Spleen (tissue), 11 donors: ENCODE data around the gene CEP68. TPM values are rescaled to one million over a fixed set of nuclear protein-coding genes. Genes with fewer than 3 reads are reported as not detected.
A peak's percentile ranks its signal among the peaks of the same experiment; 100 is the strongest.

Experiments used
- DNase-seq: peaks from one replicate; pipeline ENCODE4 v3.0.0-alpha.2; 2020
- H3K27ac ChIP-seq, 8 donors: fragments of 200-600 bp; sonication (generic) in 7 of 8; 1 replicate in 4 of 8; 2 replicates in 4 of 8; pipeline versions ENCODE4 v1.5.0 to v1.8.0; 2016 to 2021; ENCODE audit warnings: inconsistent platforms in 4 of 8, mild to moderate bottlenecking in 4 of 8, moderate library complexity in 1 of 8
- H3K27me3 ChIP-seq, 7 donors: fragments of 200-600 bp; sonication (generic) in 6 of 7; replicated peaks in 1 of 7; 1 replicate in 4 of 7; 2 replicates in 3 of 7; pipeline versions ENCODE4 v1.5.0 to v1.8.0; 2016 to 2021; ENCODE audit warnings: inconsistent platforms in 3 of 7, mild to moderate bottlenecking in 1 of 7
- H3K36me3 ChIP-seq, 6 donors: fragments of 200-600 bp; sonication (generic) in 5 of 6; 1 replicate in 4 of 6; 2 replicates in 2 of 6; pipeline versions ENCODE4 v1.5.0 to v1.8.0; 2016 to 2021; ENCODE audit warnings: inconsistent platforms in 2 of 6
- H3K4me1 ChIP-seq, 6 donors: fragments of 200-600 bp; sonication (generic) in 5 of 6; 1 replicate in 3 of 6; 2 replicates in 3 of 6; pipeline versions ENCODE4 v1.5.0 to v1.8.0; 2016 to 2021; ENCODE audit warnings: inconsistent platforms in 3 of 6
- H3K4me3 ChIP-seq, 8 donors: fragments of 200-600 bp; sonication (generic) in 7 of 8; 1 replicate in 4 of 8; 2 replicates in 4 of 8; pipeline versions ENCODE4 v1.5.0 to v1.8.0; 2016 to 2021; ENCODE audit warnings: inconsistent platforms in 4 of 8, mild to moderate bottlenecking in 4 of 8, moderate library complexity in 2 of 8
- H3K9me3 ChIP-seq, 8 donors: fragments of 200-600 bp; sonication (generic) in 7 of 8; 1 replicate in 4 of 8; 2 replicates in 4 of 8; pipeline versions ENCODE4 v1.5.0 to v1.8.0; 2016 to 2021; ENCODE audit warnings: inconsistent platforms in 4 of 8
- CTCF ChIP-seq, 11 experiments: fragments of 200-600 bp in 7 of 11; fragments of 450-650 bp in 4 of 11; sonication (generic) in 4 of 11; IDR thresholded peaks in 8 of 11; conservative IDR thresholded peaks in 3 of 11; 1 replicate in 7 of 11; 2 replicates in 4 of 11; pipeline versions ENCODE4 v1.4.0 to v1.8.0; 2016 to 2021; ENCODE audit warnings: antibody characterized with exemption in 11 of 11, inconsistent platforms in 4 of 11, mild to moderate bottlenecking in 1 of 11
- POLR2A ChIP-seq, 3 donors: fragments of 450-650 bp; IDR thresholded peaks; one replicate each; pipeline ENCODE4 v1.5.1; 2017; ENCODE audit warnings: antibody characterized with exemption in 3 of 3, mild to moderate bottlenecking in 1 of 3
- POLR2AphosphoS5 ChIP-seq, 3 donors: sonication (generic); formaldehyde crosslinking; IDR thresholded peaks; one replicate each; pipeline ENCODE4 v1.5.1; 2017; ENCODE audit warnings: antibody characterized with exemption in 3 of 3
- WGBS, 5 donors: extraction: QIAGEN DNeasy Blood & Tissue Kit in 3 of 5; methylation state at CpG; one replicate each; pipeline versions ENCODE4 v1.1.5 to v1.1.7; 2013 to 2018; 5-methylcytosine and 5-hydroxymethylcytosine counted together
- intact Hi-C: fragments of 100-400 bp; cut with DNase I; formaldehyde crosslinking; loops from one replicate; pipeline ENCODE4 v1.15.0; 2023; ENCODE audit warnings: low total_unique reads
- polyA plus RNA-seq, 3 donors: library from polyadenylated mRNA; stranded (reverse); fragments of 200-250 nt; gene quantifications; one replicate each; pipeline ENCODE4 v1.2.1, GENCODE V29; 2013
- total RNA-seq, 7 donors: library from RNA; depleted of rRNA in 3 of 7; stranded (reverse); fragments of >200 nt in 3 of 7; fragmentation: NEBNext Ultra II Directional in 4 of 7; extraction: Animal tissue kit (Norgen Biotek cat#: 25700) in 4 of 7; gene quantifications; one replicate each; pipeline versions ENCODE4 v1.1.0 to v1.2.1, GENCODE V29; 2016 to 2021
- donor health status: healthy with polysubstance abuse.
- donor health status: DM: no; HTN: no; CAD: no; lungs with moderate emphysema.
- donor health status: DM: no; HTN: no; CAD: no.
- donor health status: Bipolar disorder and iron deficiency.
- donor health status: healthy.
- donor health status: DM: no; HTN: no; CAD: no.
- donor health status: DM: yes; HTN: yes; CAD: no.

The CEP68 gene
- total and polyA plus RNA-seq, 10 donors = 5.2 to 26.7 (median 19.5) TPM

- Histone ChIP-seq H3K27me3 (no peaks in the 10 kb centered on the region), H3K4me3 (no peak overlapping the region), H3K4me1 (peaks cover 5 to 29% (median 16%) of the 10 kb centered on the region in 6 donors), H3K27ac (peak overlapping the region in 7 of 8 donors; percentile 7 to 66 (median 51)), H3K36me3 (peaks cover 0 to 73% (median 5%) of the 10 kb centered on the region in 6 donors), H3K9me3 (peaks cover 0 to 23% (median 16%) of the 10 kb centered on the region in 8 donors)
- WGBS, 5 donors = 42 to 56% (median 49%) methylated on average over 2 of the region's 2 CpGs
- DNase-seq = no peak
- intact Hi-C loops = no loop called here
- TF ChIP-seq CTCF (IDR thresholded peaks at IDR 0.05 in 8 of 11, conservative IDR thresholded peaks at IDR 0.05 in 3 of 11) (no peak), POLR2A (IDR thresholded peaks at IDR 0.05) (no peak), POLR2AphosphoS5 (IDR thresholded peaks at IDR 0.05) (no peak)
Observed at GRCh38 chr2:65043001-65043400, 13.2 kb upstream of the CEP68 start.

- peaks cover 0 to 23% (median 16%) of the 10 kb centered on the region in 8 donors for H3K9me3 ChIP-seq
- H3K4me1 ChIP-seq = peaks cover 5 to 29% (median 16%) of the 10 kb centered on the region in 6 donors
- no peak overlapping the region for H3K27ac ChIP-seq
- TF ChIP-seq CTCF (IDR thresholded peaks at IDR 0.05 in 8 of 11, conservative IDR thresholded peaks at IDR 0.05 in 3 of 11) = no peak
- no peak for TF ChIP-seq POLR2A (IDR thresholded peaks at IDR 0.05)
- TF ChIP-seq POLR2AphosphoS5 (IDR thresholded peaks at IDR 0.05) = no peak
- H3K27me3 ChIP-seq = no peaks in the 10 kb centered on the region
- DNase-seq = no peak
- H3K36me3 ChIP-seq = peaks cover 0 to 62% (median 5%) of the 10 kb centered on the region in 6 donors
- intact Hi-C loops = no loop called here
- no peak overlapping the region for H3K4me3 ChIP-seq
- WGBS, 5 donors = 90 to 95% (median 93%) methylated on average over 7 of the region's 7 CpGs
Observed at GRCh38 chr2:65044097-65044735, 12.0 kb upstream of the CEP68 start.

DNA sequence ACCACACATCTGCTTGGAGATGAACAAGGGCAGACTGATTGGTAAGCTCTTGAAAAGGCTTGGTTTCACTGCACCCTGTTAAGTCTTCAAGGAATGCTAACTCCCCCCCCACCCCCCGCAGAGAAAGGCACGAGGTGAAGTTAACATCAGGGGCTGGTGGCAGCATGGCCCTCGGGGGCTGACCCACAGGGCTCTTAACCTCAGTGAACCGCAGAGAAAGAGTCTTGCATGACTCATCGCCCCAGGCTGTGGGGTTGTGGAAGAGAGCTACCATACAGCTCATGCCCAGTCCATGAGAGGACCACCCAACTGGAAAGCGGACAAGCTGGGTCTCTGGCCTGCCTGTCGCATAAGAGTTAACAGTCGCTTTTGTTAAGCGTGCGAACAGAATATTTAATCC lies 10.6 kb upstream of the CEP68 start:
- Histone ChIP-seq H3K4me1 (peaks cover 1 to 20% (median 9%) of the 10 kb centered on the region in 6 donors), H3K4me3 (no peak overlapping the region), H3K27ac (no peak overlapping the region), H3K9me3 (peaks cover 0 to 23% (median 16%) of the 10 kb centered on the region in 8 donors), H3K36me3 (peaks cover 0 to 58% (median 5%) of the 10 kb centered on the region in 6 donors), H3K27me3 (no peaks in the 10 kb centered on the region)
- WGBS, 5 donors = 77 to 92% (median 82%) methylated on average over 10 of the region's 10 CpGs
- no peak for DNase-seq
- intact Hi-C loops = no loop called here
- TF ChIP-seq POLR2AphosphoS5 (IDR thresholded peaks at IDR 0.05) (no peak), POLR2A (IDR thresholded peaks at IDR 0.05) (no peak), CTCF (IDR thresholded peaks at IDR 0.05 in 8 of 11, conservative IDR thresholded peaks at IDR 0.05 in 3 of 11) (no peak)

- Histone ChIP-seq H3K9me3 (peaks cover 0 to 23% (median 16%) of the 10 kb centered on the region in 8 donors), H3K27ac (no peak overlapping the region), H3K27me3 (no peaks in the 10 kb centered on the region), H3K36me3 (peaks cover 0 to 53% (median 5%) of the 10 kb centered on the region in 6 donors), H3K4me1 (peaks cover 0 to 12% (median 4%) of the 10 kb centered on the region in 6 donors), H3K4me3 (no peak overlapping the region)
- intact Hi-C loops = no loop called here
- 82 to 93% (median 89%) methylated on average over 11 of the region's 11 CpGs for WGBS, 5 donors
- TF ChIP-seq CTCF (IDR thresholded peaks at IDR 0.05 in 8 of 11, conservative IDR thresholded peaks at IDR 0.05 in 3 of 11) = no peak
- no peak for TF ChIP-seq POLR2A (IDR thresholded peaks at IDR 0.05)
- no peak for TF ChIP-seq POLR2AphosphoS5 (IDR thresholded peaks at IDR 0.05)
- DNase-seq = no peak
Observed at GRCh38 chr2:65046633-65047407, 9.4 kb upstream of the CEP68 start.
